Measurements from ENCODE around the gene TTC1. TPM values are rescaled to one million over a fixed set of nuclear protein-coding genes. Genes with fewer than 3 reads are reported as not detected.

The TTC1 gene
- total RNA-seq, 2 experiments from 2014 or later = 50.2 to 57.5 TPM

GRCh38 chr5:160036884-160037283 is 27.9 kb downstream of the TTC1 start:
- Mint-ChIP-seq H3K9me3 (no peaks in the 10 kb centered on the region), H3K4me1 (ENCODE audit: low read depth) (peaks cover 2% of the 10 kb centered on the region), H3K4me3 (no peak overlapping the region), H3K27me3 (no peaks in the 10 kb centered on the region), H3K36me3 (ENCODE audit: low read depth) (peaks cover 38% of the 10 kb centered on the region), H3K27ac (no peak overlapping the region)
- POLR2A ChIA-PET = no interaction called here
- CTCF ChIA-PET = interaction anchor here (3.6 kb wide), 1 partner anchor 15 kb away, joined by 17 read pairs; no protein-coding TSS in a partner anchor
- intact Hi-C loops (cut with micrococcal nuclease) = no loop called here
- ATAC-seq (no peak), DNase-seq (no peak)
- no peak for TF ChIP-seq CTCF (IDR thresholded peaks at IDR 0.05)

- POLR2A ChIA-PET = no interaction called here
- no peaks in the 10 kb centered on the region for H3K4me1 Mint-ChIP-seq (ENCODE audit: low read depth)
Observed at GRCh38 chr5:160039810-160040470, 31.0 kb downstream of the TTC1 start.

GRCh38 chr5:160040471-160040835 is 31.5 kb downstream of the TTC1 start:
- H3K36me3 Mint-ChIP-seq (ENCODE audit: low read depth) = peaks cover 37% of the 10 kb centered on the region
- intact Hi-C loops (cut with micrococcal nuclease) = no loop called here
- no peak overlapping the region for H3K4me3 Mint-ChIP-seq
- no peak for ATAC-seq
- no peak overlapping the region for H3K27ac Mint-ChIP-seq
- TF ChIP-seq CTCF (IDR thresholded peaks at IDR 0.05) = no peak
- H3K27me3 Mint-ChIP-seq = no peaks in the 10 kb centered on the region
- H3K9me3 Mint-ChIP-seq = no peaks in the 10 kb centered on the region
- ChIA-PET POLR2A (no interaction called here), CTCF (interaction anchor here (0.7 to 1.0 kb wide), 2 partner anchors 19 to 524 kb away, joined by 3 read pairs; no protein-coding TSS in a partner anchor)
- no peaks in the 10 kb centered on the region for H3K4me1 Mint-ChIP-seq (ENCODE audit: low read depth)
- no peak for DNase-seq

More at GRCh38 chr5:160039810-160040470, 31.0 kb downstream of the TTC1 start:
- CTCF ChIA-PET = interaction anchor here (1.0 to 1.3 kb wide), 2 partner anchors 18 kb away, joined by 3 to 8 read pairs; no protein-coding TSS in a partner anchor
- Mint-ChIP-seq H3K27me3 (no peaks in the 10 kb centered on the region), H3K27ac (no peak overlapping the region), H3K9me3 (no peaks in the 10 kb centered on the region), H3K36me3 (ENCODE audit: low read depth) (peaks cover 37% of the 10 kb centered on the region), H3K4me3 (no peak overlapping the region)
- ATAC-seq (no peak), DNase-seq (no peak)
- TF ChIP-seq CTCF (IDR thresholded peaks at IDR 0.05) = no peak
- intact Hi-C loops (cut with micrococcal nuclease) = no loop called here

GRCh38 chr5:160042671-160043070 is 33.7 kb downstream of the TTC1 start:
- CTCF ChIA-PET = no interaction called here
- POLR2A ChIA-PET = interaction anchor here (1.0 kb wide), 1 partner anchor 11 kb away, joined by 3 read pairs; no protein-coding TSS in a partner anchor

More at GRCh38 chr5:160042671-160043070, 33.7 kb downstream of the TTC1 start:
- Mint-ChIP-seq H3K4me1 (ENCODE audit: low read depth) (no peaks in the 10 kb centered on the region), H3K4me3 (no peak overlapping the region), H3K9me3 (no peaks in the 10 kb centered on the region), H3K27ac (no peak overlapping the region), H3K36me3 (ENCODE audit: low read depth) (peaks cover 30% of the 10 kb centered on the region), H3K27me3 (no peaks in the 10 kb centered on the region)
- DNase-seq (no peak), ATAC-seq (no peak)
- no peak for TF ChIP-seq CTCF (IDR thresholded peaks at IDR 0.05)
- intact Hi-C loops (cut with micrococcal nuclease) = no loop called here
